ENCODE measurements around the gene MCU. TPM values are rescaled to one million over a fixed set of nuclear protein-coding genes. Genes with fewer than 3 reads are reported as not detected.
A peak's percentile ranks its signal among the peaks of the same experiment; 100 is the strongest.

MCU gene
- total RNA-seq, 1 donor: 42.7 TPM

GRCh38 chr10:72687035-72687434 lies 4.9 kb upstream of the MCU start:
- H3K27ac ChIP-seq (ENCODE audit: low read depth, low read length): no peak overlapping the region
- no peak overlapping the region for H3K4me2 ChIP-seq (ENCODE audit: insufficient read depth, low read length)
- H3K79me2 ChIP-seq (ENCODE audit: insufficient read depth, low read length): no peaks in the 10 kb centered on the region
- no peaks in the 10 kb centered on the region for H4K20me1 ChIP-seq (ENCODE audit: insufficient read depth, low read length)
- no peak overlapping the region for H2AFZ ChIP-seq (ENCODE audit: low read length)
- peaks cover 14% of the 10 kb centered on the region for H3K4me1 ChIP-seq (ENCODE audit: insufficient read depth, low read length)
- no peak for TF ChIP-seq CTCF (IDR thresholded peaks at IDR 0.05; ENCODE audit: extremely low read depth, low read depth, low read length)
- no peaks in the 10 kb centered on the region for H3K36me3 ChIP-seq (ENCODE audit: insufficient read depth, low read length)
- H3K9me3 ChIP-seq (ENCODE audit: low read depth, low read length): no peaks in the 10 kb centered on the region
- H3K4me3 ChIP-seq (ENCODE audit: insufficient read depth, low read length): no peak overlapping the region
- H3K27me3 ChIP-seq (ENCODE audit: insufficient read depth, low read length): no peaks in the 10 kb centered on the region
- no peak for DNase-seq (ENCODE audit: insufficient read length, low spot score, missing footprints)

GRCh38 chr10:72688208-72688651 lies 3.7 kb upstream of the MCU start:
- Histone ChIP-seq H3K27ac (ENCODE audit: low read depth, low read length) (peak overlapping the region; percentile 46), H3K4me3 (ENCODE audit: insufficient read depth, low read length) (no peak overlapping the region), H3K9me3 (ENCODE audit: low read depth, low read length) (no peaks in the 10 kb centered on the region), H3K27me3 (ENCODE audit: insufficient read depth, low read length) (no peaks in the 10 kb centered on the region), H3K4me1 (ENCODE audit: insufficient read depth, low read length) (peaks cover 19% of the 10 kb centered on the region), H3K36me3 (ENCODE audit: insufficient read depth, low read length) (no peaks in the 10 kb centered on the region), H2AFZ (ENCODE audit: low read length) (peak overlapping the region; percentile 13), H3K79me2 (ENCODE audit: insufficient read depth, low read length) (peaks cover 9% of the 10 kb centered on the region), H3K4me2 (ENCODE audit: insufficient read depth, low read length) (peak overlapping the region; percentile 54), H4K20me1 (ENCODE audit: insufficient read depth, low read length) (peaks cover under 1% of the 10 kb centered on the region)
- peak; percentile 86 for DNase-seq (ENCODE audit: insufficient read length, low spot score, missing footprints)
- no peak for TF ChIP-seq CTCF (IDR thresholded peaks at IDR 0.05; ENCODE audit: extremely low read depth, low read depth, low read length)

- no peak for DNase-seq (ENCODE audit: insufficient read length, low spot score, missing footprints)
- no peak for TF ChIP-seq CTCF (IDR thresholded peaks at IDR 0.05; ENCODE audit: extremely low read depth, low read depth, low read length)
- no peaks in the 10 kb centered on the region for H3K36me3 ChIP-seq (ENCODE audit: insufficient read depth, low read length)
- H3K27me3 ChIP-seq (ENCODE audit: insufficient read depth, low read length): no peaks in the 10 kb centered on the region
- H4K20me1 ChIP-seq (ENCODE audit: insufficient read depth, low read length): peaks cover 14% of the 10 kb centered on the region
- H2AFZ ChIP-seq (ENCODE audit: low read length): no peak overlapping the region
- H3K79me2 ChIP-seq (ENCODE audit: insufficient read depth, low read length): peaks cover 23% of the 10 kb centered on the region
- H3K9me3 ChIP-seq (ENCODE audit: low read depth, low read length): no peaks in the 10 kb centered on the region
- H3K27ac ChIP-seq (ENCODE audit: low read depth, low read length): no peak overlapping the region
- peaks cover 31% of the 10 kb centered on the region for H3K4me1 ChIP-seq (ENCODE audit: insufficient read depth, low read length)
- H3K4me3 ChIP-seq (ENCODE audit: insufficient read depth, low read length): no peak overlapping the region
- H3K4me2 ChIP-seq (ENCODE audit: insufficient read depth, low read length): no peak overlapping the region
Observed at GRCh38 chr10:72689660-72690059, 2.3 kb upstream of the MCU start.

GRCh38 chr10:72690071-72690755 lies 1.7 kb upstream of the MCU start:
- peak; percentile 17 for DNase-seq (ENCODE audit: insufficient read length, low spot score, missing footprints)
- Histone ChIP-seq H3K27ac (ENCODE audit: low read depth, low read length) (no peak overlapping the region), H3K27me3 (ENCODE audit: insufficient read depth, low read length) (no peaks in the 10 kb centered on the region), H3K4me3 (ENCODE audit: insufficient read depth, low read length) (no peak overlapping the region), H3K4me2 (ENCODE audit: insufficient read depth, low read length) (no peak overlapping the region), H3K9me3 (ENCODE audit: low read depth, low read length) (no peaks in the 10 kb centered on the region), H3K79me2 (ENCODE audit: insufficient read depth, low read length) (peaks cover 28% of the 10 kb centered on the region), H3K36me3 (ENCODE audit: insufficient read depth, low read length) (no peaks in the 10 kb centered on the region), H2AFZ (ENCODE audit: low read length) (no peak overlapping the region), H4K20me1 (ENCODE audit: insufficient read depth, low read length) (peaks cover 16% of the 10 kb centered on the region), H3K4me1 (ENCODE audit: insufficient read depth, low read length) (peaks cover 37% of the 10 kb centered on the region)
- TF ChIP-seq CTCF (IDR thresholded peaks at IDR 0.05; ENCODE audit: extremely low read depth, low read depth, low read length): no peak

All from osteoblast (primary cell).